ENCODE data around the gene KDM4B.

Gene KDM4B

DNA sequence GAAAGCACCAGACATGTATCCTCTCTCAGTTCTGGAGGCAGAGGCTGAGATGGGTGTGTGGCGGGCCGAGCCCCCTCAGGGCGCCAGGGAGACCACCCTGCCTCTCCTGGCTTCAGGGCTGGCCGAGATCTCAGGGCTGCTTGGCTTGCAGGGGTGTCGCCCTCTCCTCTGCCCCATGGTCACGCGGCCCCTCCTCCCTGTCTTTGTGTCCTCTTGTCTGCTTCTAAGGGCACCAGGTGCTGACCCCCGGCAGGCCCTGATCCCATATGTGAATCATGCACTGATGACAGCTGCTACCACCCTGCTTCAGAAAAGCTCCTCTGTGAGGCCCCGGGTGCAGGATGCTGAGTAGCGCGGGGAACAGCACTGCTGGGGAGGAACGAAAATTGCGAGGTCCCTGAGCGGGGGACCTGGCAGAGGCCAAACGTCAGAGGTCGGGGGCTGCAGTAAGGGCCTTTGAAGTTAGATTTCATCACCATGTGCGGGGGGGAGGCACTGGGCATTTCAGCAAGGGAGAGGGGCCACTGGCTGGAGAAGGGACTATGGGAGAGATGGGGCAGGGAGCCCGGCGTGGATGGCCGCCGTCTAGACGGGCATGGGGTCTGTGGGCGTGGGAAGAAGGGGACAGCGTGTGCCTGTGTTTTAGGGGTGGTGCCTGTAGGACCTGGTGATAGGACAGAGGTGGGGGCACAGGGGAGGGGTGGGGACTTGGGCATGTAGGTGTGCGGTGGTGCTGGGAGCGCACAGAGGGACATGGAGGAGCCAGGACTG, 125.2 kb downstream of the KDM4B start:
- DNase-seq = no peak

DNA sequence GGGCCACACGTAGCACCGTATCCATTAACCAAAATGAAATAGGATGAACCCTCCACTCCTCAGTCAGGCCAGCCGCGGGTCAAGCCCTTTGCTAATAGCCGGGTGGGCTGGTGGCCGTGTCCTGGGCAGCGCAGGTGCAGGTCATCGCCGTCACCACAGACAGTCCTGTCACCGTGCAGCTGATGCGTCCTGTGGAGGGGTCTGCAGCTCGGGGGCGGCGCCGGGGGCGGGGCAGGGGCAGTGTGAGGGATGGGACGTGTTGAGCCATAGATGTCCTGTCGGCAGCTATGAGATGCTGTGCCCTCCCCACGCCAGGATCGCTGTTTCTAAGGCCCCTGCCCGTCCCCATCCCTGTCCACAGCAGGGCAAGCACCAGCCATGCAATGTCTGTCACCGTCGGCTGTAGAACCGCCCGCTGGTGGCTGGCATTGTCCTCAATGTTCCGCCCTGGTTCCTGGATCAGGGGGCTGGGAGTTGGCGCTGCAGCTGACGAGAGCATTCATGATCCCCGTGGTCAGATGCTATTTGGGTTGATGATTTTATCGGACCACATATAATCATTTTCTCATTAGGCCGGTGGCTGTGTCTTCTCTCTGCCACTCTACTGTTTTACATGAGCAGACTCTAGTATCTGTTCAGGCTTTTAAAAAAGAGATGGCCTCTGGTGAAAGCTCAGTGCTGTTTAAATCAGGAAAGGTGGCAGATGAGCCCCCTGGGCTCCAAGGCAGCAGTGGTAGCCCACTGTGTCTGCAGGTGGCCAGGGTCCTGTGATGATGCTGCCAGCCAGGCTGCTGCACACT, 126.1 kb downstream of the KDM4B start:
- DNase-seq = no peak

DNA sequence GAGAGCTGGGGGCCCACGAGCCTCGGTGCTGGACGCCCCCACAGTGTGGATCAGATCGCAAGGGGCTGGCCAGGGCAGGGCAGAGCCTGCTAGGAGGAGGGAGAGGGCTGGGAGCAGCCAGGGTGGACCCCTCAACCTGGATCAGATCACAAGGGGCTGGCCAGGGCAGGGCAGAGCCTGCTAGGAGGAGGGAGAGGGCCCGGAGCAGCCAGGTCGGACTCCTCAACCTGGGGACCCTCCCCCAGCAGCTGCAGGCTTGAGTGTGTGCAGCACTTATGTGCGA, 126.6 kb downstream of the KDM4B start:
- no peak for DNase-seq

DNA sequence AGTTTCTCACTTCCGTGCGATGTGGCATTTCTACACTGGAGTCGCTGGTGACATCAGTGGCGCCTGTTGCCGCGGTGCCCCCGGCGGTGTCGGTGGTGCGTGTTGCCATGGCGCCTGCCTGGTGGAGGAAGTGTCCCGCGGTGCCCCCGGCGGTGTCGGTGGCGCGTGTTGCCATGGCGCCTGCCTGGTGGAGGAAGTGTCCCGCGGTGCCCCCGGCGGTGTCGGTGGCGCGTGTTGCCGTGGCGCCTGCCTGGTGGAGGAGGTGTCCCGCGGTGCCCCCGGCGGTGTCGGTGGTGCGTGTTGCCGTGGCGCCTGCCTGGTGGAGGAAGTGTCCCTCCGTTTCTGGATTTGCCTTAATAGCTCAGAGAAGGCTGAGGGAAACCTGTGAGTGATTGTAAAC, 127.6 kb downstream of the KDM4B start:
- DNase-seq = no peak

DNA sequence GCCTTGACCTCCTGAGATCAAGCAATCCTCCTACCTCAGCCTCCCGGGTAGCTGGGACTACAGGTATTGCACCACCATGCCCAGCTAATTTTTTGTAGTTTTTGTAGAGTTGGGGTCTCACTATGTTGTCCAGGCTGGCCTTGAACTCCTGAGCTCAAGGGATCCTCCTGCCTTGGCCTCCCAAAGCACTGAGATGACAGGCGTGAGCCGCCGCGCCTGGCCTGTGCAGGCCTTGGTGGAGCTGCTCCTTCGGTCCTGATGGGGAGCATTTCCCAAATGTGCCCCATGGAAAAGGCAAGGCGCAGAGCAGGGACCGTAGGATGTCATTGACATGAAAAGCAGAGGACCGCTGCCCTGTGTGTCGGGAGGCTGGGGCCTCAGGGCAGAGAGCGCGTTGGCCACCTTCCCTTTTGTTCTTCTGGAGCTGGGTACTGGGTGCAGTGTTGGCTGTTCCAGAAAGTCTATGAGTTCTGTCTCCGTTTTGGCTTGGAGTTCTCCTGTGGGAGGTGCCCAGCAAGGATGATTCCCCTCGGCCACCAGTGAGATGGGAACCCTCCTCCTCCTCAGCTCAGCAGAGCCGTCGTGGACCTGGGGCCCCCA, 128.5 kb downstream of the KDM4B start:
- DNase-seq = no peak

DNA sequence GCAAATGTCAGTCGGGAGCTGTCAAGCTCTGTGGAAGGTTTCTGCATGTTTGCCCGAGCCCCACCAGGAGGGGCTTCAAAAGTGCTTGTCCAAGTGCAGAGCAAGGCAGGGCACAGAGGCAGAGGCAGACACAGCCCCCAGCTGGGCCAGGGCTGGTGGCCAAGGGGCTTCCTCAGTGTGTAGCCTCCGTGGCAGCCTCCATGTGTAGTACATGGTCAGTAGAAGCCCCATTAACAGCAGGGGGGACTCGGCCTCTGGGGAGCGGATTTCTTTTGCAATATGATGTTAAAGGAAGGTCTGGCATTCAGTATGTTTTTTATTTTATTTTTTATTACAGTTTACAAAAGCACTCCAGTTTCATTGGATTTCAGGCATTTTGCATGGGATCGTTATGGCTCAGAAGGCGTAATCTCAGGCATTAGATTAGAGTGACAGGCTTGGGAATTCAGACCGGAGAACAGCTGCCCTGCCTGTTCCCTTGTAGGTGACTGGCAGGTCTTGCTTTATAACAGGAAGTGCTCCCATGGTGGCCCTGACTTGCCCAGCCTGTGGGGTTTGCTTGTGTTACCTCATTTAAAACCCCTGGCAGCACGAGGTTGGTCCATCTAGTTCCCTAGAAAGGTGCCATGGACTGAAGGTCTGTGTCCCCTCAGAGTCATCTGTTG, 129.2 kb downstream of the KDM4B start:
- DNase-seq = no peak

DNA sequence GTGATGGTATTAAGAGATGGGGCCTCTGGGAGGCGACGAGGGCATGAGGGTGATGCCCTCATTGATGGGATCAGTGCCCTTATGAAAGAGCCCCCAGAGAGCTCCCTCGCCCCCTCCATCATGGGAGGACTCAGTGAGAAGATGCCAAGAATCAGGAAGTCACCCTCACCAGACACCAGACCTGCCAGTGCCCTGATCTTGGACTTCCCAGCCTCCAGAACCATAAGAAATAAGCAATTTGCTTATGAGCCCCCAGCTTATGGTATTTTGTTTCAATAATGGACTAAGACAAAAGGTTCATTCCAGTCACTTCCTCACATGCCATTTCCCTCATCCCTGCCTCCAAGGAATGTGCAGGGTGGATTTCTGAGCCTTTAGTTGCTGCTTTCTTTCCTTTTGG, 129.7 kb downstream of the KDM4B start:
- DNase-seq = no peak

DNA sequence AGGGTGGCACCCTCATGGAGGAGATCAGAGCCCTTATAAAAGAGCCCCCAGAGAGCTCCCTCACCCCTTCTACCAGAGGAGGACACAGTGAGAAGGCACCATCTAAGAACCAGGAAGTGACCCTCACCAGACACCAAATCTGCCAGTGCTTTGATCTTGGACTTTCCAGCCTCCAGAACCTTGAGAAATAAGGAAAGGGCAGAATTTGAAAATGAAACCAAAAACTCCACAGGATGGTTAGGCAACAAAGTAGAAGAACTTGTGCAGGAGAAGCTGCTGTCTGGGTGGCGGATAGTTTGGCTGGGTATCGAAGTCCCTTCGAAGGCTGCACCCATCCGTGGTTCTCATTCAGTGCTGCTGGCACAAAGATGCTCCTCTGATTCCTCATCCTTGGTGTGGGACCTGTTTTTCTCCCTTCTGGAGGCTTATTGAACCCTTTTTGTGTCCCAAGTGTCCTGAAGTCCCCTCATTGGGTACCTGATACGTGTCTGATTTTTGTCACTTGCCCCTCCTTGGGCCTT, 130.8 kb downstream of the KDM4B start:
- DNase-seq = no peak

DNA sequence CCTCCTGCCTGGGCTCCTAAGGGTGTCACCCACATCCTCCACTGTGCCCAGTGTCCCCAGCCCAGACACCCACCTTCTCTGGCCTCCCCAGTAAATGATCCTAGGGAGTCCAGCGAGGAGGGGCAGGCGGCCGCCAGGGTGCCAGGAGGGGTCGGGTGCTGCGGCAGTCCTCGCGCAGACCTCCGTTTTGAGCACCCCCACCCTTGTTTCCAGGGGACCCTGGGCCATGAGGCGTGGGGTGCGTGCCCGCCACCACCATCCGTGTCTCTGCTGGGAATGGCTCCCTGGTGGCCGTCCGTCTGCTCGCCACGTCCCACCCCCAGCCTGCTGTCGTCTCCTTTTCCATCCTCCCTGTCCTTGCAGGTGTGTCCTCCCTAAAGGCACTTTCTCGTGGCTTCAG, 133.0 kb downstream of the KDM4B start:
- no peak for DNase-seq

DNA sequence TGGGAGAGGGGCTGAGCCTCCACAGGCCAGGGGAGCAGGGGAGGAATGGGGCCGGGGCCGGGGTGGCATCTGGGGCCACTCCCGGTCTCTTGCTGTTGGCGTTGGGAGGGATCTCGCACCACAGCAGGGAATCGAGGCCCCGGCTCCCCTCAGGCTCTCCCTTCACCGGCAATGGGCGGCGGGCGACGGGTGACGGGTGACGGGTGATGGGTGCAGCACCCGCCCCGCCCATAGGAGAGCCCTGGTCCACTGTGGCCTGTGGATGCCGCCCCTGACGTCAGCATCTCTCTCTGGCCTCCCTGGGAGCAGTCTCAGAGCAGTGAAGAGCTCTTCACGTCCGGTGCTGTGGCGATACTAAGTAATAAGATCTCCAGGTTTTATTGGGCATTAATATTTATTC, 133.6 kb downstream of the KDM4B start:
- DNase-seq = no peak

DNA sequence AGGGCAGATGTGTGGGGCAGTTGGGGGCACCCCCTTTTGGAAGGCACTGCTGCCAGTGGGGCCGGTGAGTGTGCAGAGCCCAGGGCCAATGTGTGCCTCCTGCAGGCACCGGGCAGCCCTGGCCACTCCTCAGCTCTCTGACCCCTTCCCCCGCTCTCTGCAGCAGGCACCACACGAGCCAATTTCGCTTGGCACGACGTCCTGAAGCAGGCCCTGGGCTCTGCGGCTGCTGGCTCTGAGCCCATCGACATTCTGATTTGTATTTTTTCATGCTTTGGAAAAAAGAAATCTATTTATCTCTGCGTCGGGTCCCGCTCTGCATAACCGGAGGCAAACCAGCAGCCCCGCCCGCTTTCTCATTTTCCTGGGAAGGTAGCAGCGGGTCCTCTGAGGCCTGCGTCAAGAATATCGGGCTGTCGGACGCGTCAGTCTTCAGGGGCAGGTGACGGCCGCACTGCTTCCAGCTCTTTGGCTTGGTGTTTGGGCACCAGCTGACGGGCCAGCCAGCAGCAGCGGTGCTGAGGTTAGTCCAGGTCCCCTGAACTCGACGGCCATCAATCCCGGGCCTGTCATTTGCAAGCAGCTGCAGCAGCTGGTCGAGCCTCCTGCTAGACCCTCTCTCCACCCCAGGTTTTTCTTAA, 134.3 kb downstream of the KDM4B start:
- DNase-seq = no peak

DNA sequence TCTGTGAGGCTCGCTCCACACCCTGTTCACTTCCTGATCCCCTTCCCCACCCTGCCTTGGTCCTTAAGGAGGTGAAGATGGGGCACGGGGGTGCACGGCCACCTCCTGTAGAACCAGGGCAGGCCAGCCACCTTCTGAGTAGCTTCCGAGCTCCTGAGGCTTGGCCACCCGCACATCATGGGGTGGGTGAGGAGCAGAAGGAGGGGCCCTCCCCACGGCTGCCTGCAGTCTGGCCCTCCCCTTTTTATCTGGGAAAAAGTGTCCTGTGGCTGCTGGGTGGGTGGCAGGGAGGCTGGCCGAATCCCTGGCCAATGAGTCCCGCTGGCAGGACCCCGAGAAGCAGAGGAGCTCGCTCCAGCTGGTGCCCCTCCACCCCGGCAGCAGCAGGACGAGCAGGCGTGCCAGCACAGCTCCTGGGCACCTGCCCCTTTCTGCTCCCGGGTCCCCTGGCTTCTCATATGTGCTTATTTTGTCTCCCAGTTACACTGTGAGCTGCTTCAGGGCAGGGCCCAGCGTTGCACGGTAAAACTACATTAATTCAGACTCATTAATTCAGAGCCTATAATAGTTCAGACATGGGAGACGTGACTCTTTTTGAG, 135.0 kb downstream of the KDM4B start:
- DNase-seq = no peak

DNA sequence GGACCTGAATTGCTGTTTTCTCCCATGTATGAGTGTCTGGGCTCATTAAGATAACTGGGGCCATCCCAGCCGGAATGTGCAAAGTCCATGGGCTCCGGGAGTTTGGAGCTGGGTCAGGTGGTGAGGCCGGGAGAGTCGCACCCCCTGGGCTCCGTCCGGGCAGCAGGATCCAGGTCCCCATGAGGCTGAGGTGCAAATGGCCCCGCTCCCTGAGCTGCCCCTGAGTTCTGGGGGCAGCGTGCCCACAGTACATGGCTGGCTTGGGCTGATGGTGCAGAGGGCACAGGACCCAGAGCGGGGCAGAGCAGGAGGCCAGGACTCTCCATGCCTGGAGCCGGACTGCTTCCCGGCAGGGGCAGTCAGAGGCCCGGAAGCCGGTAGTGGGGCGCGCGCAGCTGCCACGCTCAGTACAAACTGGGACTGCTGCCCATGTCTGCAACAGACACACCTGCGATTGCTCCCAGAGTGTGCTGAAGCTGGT, 136.0 kb downstream of the KDM4B start:
- DNase-seq = no peak

DNA sequence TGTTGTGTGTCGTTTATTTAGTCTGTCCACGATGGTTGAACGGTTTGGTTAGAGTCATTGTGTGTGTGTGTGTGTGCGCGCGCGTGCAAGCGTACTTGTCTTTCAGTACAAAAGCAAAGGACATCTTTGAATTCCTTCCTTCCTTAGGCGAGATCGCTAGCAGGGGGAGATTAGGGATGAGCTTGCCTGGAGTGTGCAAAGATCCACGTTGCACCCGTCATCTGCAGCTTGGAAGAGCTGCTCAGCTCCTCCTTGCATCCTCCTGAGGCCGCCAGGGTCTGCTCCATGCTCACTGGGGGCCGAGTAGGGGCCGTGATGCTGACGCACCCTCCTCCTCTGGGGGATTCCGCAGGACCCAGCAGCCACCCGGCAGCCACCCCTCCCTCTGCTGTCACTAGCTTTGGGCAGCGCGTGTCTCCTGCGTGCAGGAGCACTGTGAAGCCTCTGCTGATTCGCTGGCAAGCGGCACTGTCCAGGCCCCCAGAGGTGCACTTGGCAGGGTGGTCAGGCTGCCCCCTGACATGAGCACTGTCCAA, 137.3 kb downstream of the KDM4B start:
- no peak for DNase-seq

DNA sequence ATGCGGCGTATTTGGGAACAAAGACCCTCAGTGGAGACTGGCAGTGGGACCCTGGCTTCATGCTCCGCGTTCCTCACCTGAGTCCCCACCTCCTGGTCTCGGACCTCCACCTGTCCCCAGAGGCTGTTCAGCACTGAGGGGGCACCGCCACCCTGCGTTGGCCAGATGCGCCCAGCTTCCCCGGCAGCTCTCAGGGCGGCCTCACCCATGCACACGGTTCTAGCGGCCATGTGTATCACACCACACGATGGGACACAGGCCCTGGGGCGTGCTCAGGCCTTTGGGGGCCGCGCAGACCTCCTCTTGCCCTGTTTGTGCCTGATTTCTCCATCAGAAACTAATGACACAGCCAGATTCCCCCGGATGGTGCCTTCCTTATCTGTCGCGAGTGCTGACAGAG, 138.1 kb downstream of the KDM4B start:
- DNase-seq = no peak

DNA sequence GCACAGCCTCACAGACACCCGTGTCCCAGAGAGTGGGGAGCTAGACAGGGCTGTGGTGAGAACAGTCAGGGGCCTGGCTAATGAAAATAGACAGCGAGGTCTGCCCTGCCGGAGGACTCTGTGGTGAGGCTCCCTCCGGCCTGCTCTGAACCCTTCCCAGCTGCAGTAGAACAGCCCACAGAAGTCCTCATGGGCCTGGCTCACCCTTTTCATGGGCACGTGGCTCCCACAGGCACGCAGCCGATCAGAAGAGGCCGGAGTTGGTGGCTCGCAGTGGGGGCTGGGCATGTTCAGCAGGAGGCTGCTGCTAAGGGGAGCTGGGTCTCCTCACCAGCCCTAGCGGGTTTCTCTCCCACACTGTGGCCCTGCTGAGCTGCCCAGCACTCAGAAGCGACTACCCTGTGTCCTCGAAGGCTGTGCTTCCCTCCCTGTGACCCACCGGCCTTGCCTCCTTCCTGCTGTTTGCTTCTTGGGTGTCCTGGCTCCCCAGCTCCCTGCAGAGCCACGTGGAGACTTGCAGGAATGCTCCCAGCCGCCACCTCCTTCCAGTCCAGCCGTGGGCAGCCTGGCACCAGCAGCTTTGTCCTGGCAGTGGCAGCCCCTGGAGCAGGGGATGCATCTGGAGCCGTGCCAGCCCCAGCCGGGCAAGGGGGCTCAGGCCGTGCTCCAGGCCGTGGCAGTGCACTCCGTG, 138.7 kb downstream of the KDM4B start:
- no peak for DNase-seq

DNA sequence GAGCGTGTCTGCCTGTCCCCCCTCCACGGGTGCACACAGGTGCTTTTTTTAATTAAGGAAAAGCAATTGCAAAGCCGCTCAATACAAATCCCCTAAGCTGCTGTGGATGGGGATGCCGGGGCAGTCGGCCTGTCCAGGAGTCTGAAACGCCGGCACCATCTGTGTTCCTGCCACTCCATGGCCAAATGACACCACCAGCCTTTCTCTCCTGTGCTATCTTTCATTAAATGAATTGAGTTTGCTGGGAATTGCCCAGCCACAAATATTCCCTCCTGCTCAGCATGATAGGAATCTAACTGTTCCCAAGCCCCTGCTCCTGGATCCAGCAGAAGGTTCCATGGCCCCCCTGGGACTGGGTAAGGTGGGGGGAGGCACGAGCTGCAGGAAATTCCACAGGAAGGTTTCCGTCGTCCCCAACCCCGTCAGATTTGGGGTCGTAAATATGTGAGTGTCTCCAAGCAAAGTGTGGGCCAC, 139.2 kb downstream of the KDM4B start:
- no peak for DNase-seq

DNA sequence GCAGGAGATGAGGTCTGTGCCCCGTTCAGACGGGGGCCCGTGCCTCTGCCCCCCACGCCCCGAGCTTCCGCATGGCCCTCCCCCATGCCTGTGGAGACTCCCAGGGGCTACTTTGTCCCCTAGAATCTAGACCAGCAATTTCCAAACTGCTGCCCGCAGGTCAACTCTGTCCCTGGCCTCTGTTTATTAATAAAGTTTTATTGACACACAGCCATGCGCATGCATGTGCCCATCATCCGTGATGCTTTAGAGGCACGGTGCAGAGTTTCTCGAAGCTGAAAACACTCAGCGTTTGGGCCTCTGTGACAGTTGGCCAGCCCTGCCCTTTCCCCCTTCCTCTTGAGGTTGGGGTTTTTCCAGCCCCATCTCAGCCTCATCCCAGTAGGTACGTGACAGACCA, 140.0 kb downstream of the KDM4B start:
- no peak for DNase-seq

DNA sequence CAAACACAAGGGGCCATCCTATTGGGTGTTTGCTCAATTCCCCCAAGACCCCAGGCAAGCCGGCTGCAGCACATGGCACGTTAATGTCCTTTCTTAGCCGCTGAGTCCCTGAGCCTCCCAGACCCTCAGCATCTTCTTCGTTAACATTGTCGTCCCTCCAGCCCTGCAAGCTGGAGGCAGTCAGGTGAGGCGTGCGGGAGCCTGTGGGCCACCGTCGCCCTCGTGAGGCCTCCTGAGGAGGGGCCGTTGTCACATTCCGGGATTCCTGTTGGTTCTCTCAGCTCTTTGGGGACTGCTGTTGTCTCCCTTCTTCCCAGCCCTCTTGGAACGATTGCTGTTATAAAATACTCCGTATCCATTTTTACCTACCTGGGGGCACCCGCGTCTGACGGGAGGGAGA, 140.6 kb downstream of the KDM4B start:
- DNase-seq = no peak

DNA sequence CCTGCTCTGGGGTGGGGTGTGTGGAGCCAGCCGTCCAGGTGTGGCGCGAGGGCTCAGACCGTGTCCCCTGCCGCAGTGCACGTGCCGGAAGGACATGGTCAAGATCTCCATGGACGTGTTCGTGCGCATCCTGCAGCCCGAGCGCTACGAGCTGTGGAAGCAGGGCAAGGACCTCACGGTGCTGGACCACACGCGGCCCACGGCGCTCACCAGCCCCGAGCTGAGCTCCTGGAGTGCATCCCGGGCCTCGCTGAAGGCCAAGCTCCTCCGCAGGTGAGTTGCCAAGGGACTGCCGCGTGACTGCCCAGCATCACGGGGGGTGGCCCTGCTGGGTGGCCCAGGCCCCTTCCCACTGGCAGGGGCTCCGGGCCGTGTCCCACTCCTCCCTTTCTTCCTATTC, 141.6 kb downstream of the KDM4B start:
- DNase-seq = no peak

DNA sequence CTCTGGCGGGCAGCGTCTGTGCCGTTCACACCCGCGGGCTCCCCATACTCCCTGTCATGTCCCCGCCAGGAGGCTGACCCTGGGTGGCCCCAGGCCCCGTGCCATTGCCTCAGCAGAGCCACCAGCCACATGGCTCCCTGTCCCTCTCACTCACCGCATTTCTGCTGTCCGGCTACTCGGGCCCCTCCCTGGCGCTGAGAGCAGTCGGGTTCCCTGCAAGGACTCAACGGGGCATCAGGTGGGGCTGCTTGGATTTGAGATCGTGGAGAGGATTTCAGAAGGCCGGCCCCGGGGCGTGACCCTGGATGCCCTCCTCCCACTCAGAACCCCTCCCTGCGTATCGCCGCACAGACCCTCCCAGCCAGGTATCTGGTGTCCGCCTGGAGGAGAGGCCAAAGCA, 142.1 kb downstream of the KDM4B start:
- DNase-seq = no peak
